Hepatocyte (in vitro differentiated cells): ENCODE data around the gene OR52B6.

Experiments
- CTCF ChIP-seq: fragments of 200-600 bp; sonication (generic); IDR thresholded peaks from 2 replicates; pipeline ENCODE4 v1.5.1; 2016; ENCODE audit warnings: antibody characterized with exemption, mild to moderate bottlenecking; ENCODE audit not compliant: poor library complexity
- EZH2 ChIP-seq: fragments of 200-600 bp; sonication (generic); IDR thresholded peaks from 2 replicates; pipeline ENCODE4 v1.6.1; 2016; ENCODE audit warnings: antibody characterized with exemption, mild to moderate bottlenecking, borderline replicate concordance

GRCh38 chr11:5621580-5621979, 40.9 kb downstream of the OR52B6 start:
- TF ChIP-seq CTCF (no peak), EZH2 (no peak)
